GM12872 (cell line): ENCODE measurements around the gene ATP2B3.
A peak's percentile ranks its signal among the peaks of the same experiment; 100 is the strongest.

ENCODE experiments used
- TF ChIP-seq, protein P1 (sequence below): IDR thresholded peaks from 3 replicates; pipeline ENCODE4 v1.5.1; 2011; ENCODE audit warnings: low read depth, mild to moderate bottlenecking, low read length, moderate library complexity; ENCODE audit not compliant: insufficient read depth

Gene ATP2B3

DNA sequence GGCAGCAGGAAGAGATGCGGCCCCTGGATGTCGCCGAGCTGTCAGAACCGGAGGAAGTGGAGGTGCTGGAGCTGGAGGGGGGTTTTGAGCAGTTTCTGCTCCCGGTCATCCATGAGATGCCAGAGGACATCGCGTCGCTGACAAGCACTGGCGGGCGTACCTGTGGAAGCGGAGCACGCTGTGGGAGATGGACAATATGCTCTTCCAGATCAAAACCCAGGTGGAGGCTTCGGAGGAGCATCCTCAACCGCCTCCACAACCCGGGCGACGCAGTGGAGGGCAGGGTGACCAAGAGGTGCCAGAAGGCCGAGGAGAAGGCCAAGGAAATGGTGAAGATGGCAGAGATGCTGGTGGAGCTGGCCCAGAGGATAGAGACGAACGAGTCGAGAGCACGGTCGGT, 89.1 kb downstream of the ATP2B3 start:
- TF ChIP-seq, protein P1, sequence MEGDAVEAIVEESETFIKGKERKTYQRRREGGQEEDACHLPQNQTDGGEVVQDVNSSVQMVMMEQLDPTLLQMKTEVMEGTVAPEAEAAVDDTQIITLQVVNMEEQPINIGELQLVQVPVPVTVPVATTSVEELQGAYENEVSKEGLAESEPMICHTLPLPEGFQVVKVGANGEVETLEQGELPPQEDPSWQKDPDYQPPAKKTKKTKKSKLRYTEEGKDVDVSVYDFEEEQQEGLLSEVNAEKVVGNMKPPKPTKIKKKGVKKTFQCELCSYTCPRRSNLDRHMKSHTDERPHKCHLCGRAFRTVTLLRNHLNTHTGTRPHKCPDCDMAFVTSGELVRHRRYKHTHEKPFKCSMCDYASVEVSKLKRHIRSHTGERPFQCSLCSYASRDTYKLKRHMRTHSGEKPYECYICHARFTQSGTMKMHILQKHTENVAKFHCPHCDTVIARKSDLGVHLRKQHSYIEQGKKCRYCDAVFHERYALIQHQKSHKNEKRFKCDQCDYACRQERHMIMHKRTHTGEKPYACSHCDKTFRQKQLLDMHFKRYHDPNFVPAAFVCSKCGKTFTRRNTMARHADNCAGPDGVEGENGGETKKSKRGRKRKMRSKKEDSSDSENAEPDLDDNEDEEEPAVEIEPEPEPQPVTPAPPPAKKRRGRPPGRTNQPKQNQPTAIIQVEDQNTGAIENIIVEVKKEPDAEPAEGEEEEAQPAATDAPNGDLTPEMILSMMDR: no peak

DNA sequence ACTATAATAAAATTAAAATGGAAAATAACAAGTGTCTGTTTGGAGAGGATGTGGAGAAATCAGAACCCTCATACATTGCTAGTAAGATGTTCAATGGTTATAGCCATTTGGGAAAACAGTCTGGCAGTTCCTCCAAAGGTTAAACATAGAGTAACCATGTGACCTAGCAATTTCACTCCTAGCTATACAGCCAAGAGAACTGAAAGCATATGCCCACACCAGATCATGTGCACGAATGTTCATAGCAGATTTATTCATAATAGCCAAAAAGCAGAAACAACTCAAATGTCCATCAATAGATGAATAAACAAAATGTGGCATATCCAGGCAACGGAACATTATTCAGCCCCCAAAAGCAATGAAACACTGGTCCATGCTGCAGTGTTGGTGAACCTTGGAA, 90.9 kb downstream of the ATP2B3 start:
- TF ChIP-seq, protein P1: no peak

- TF ChIP-seq, protein P1: no peak
These were observed 91.4 kb downstream of the ATP2B3 start for GRCh38 chrX:153608806-153609205.

- TF ChIP-seq, protein P1: peak; percentile 80
These were observed 92.7 kb downstream of the ATP2B3 start for GRCh38 chrX:153609917-153610835.

DNA sequence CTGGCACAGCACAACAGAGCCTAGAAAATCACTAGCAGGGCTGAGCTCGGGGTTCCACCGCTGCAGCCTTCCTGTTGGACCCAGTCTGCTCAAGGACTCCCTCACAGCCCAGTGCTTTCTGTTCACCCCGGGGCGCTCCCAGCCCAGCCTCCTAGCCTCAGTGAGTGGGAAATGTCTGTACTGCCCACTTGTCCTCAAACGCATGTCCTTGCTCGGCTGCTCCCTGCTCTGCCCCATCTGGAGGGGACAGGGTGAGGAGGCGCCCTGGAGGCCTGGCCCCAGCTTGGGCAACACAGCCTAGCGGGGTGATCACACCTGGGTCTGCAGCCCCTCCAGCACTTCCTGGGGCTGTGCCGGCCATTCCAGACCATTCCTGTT, 93.4 kb downstream of the ATP2B3 start:
- TF ChIP-seq, protein P1: no peak

DNA sequence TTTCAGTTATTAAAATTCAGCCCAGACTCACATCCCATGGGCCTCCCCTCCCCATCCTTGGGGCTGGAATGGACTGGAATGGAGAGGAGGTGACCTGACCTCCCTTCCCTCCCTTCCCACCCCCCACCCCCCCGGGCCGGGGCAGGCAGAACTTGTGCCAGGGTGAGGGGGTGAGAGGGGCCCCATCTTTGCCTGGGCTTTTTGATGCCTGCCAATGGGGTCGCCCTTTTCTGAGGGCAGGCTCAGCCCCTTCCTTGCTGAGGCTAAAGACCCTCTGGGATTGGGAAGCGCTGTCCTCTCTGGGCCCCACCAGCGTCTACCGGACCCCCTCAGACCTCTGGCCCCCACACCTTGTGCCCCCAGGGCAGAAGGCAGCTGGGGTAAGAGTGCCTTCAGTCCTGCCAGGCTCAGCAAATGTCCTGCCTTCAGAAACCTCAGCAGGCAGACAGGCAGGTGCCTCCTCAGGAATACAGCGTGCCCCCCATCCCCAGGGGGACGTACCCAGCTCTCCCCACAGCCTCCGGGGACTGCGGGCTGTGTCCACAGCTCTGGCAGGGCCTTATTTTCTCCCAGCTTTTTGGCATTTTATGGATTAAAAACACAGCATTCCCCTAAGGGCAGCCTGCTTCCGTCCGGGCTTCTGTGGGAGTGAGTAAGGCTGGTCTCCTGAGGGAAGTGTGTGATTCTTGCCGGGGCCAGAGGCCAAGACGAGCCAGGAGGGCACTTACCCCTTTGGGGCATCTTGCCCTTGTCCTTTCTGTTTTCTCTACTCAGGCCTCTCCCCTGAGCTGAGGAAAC, 94.1 kb downstream of the ATP2B3 start:
- TF ChIP-seq, protein P1: no peak

- TF ChIP-seq, protein P1: no peak
These were observed 95.0 kb downstream of the ATP2B3 start for GRCh38 chrX:153612413-153612812.
